Suprapubic skin (tissue), 4 donors: ENCODE measurements around the gene SHROOM2.

Experiments used
- CTCF ChIP-seq, 2 donors: fragments of 200-600 bp in 1 of 2; fragments of 450-650 bp in 1 of 2; sonication (generic) in 1 of 2; IDR thresholded peaks; one replicate each; pipeline ENCODE4 v1.5.1; 2016 to 2019; ENCODE audit warnings: antibody characterized with exemption in 2 of 2, mild to moderate bottlenecking in 1 of 2, moderate library complexity in 1 of 2
- POLR2A ChIP-seq, 2 donors: fragments of 450-650 bp; IDR thresholded peaks; one replicate each; pipeline ENCODE4 v1.6.1; 2017; ENCODE audit warnings: antibody characterized with exemption in 2 of 2, mild to moderate bottlenecking in 2 of 2, moderate library complexity in 2 of 2
- POLR2AphosphoS5 ChIP-seq, 3 donors: sonication (generic); formaldehyde crosslinking; IDR thresholded peaks; one replicate each; pipeline ENCODE4 v1.6.1; 2017; ENCODE audit warnings: antibody characterized with exemption in 3 of 3

GRCh38 chrX:9853307-9853706 lies 67.1 kb downstream of the SHROOM2 start:
- TF ChIP-seq POLR2A (IDR thresholded peaks at IDR 0.05) (no peak), CTCF (IDR thresholded peaks at IDR 0.05) (no peak), POLR2AphosphoS5 (IDR thresholded peaks at IDR 0.05) (no peak)
